ENCODE data around the gene LRRC75B. TPM values are rescaled to one million over a fixed set of nuclear protein-coding genes. Genes with fewer than 3 reads are reported as not detected.

Gene LRRC75B
- total RNA-seq, 1 donor = 6.0 TPM

DNA sequence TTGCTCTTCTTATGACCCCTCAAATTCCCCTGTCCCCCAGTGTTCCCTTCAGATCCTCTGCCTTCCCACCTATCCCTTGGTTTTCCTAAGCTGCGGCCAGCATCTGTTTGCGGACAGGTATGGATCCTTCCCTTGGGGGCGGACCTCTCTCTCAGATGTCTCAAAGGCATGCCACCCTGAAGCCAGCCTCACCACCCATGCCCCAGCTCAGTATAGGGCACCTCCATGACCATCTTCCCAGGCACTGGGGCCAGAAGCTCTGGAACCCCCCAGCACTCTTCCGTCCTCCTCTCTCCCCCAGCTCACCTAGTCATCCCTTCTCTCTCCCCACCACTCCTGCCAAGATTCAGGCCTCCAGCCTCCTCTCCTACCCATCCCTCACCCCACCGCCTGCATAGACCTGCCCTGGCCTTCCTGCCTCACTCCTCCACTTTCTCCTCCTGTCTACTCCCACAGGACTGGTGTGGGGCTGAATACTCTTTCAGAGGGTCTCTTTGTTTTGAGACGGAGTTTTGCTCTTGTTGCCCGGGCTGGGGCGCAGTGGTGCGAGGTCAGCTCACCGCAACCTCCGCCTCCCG is 2.2 kb downstream of the LRRC75B start:
- H3K4me3 ChIP-seq (ENCODE audit: low read depth, low read length) = no peak overlapping the region
- no peak for TF ChIP-seq CTCF (IDR thresholded peaks at IDR 0.05; ENCODE audit: insufficient read depth, low read length)
- no peak for DNase-seq (ENCODE audit: low read depth)

GRCh38 chr22:24589518-24590030 is 3.3 kb downstream of the LRRC75B start:
- no peak for TF ChIP-seq CTCF (IDR thresholded peaks at IDR 0.05; ENCODE audit: insufficient read depth, low read length)
- no peak overlapping the region for H3K4me3 ChIP-seq (ENCODE audit: low read depth, low read length)
- DNase-seq (ENCODE audit: low read depth) = no peak

DNA sequence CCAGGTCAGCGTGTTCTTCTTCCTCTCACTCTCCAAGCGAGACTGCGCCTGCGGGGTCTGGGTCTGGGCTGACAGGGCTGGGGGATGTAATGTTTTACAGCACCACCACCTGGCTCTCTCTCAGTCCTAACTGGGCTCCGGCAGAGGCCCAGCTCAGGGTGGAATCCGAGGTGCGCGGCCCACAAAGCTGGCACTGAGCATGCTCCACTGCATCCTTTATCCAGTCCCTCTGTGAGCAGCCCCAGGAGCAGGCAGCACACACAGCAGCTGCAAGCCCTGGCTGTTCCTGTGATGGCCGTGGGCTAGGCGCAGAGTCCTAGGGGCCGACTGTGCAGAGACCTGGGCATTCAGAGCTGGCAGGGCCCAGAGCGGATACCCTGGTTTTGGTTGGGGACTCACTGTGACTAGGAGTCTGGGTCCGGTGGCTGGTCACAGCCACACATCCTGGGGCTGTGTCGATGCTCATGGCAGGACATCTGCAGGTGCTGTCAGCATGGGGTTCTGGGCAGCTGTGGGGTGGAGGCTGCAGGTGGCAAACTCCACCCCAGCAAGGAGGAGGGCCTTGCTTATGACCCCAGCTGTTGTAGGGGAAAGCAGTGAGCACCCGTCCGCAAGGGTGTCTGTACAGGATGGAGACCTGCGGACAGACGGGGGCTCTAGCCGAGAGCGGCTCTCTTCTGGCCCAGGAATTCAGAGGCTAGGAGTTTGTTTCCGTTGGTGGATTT is 4.0 kb downstream of the LRRC75B start:
- H3K4me3 ChIP-seq (ENCODE audit: low read depth, low read length) = no peak overlapping the region
- DNase-seq (ENCODE audit: low read depth) = no peak
- TF ChIP-seq CTCF (IDR thresholded peaks at IDR 0.05; ENCODE audit: insufficient read depth, low read length) = no peak

DNA sequence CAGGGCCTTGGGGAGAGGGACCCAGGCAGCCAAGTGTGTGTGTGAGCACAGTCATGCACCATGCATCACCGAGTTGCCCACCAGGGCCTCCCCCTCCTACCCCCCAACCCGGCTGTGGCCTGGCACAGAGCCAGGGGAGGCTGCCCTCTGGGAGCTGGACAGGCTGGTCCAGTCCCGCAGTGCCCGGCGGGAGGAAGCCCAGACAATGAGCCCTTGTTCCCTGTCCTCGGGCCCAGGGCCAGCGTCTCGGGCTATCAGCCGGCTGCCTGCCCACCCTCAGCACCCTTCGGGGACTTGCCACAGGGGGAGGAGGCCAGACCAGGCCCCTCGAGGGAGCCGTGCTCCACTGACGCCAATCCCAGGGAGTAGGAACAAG is 4.5 kb downstream of the LRRC75B start:
- DNase-seq (ENCODE audit: low read depth) = no peak
- no peak overlapping the region for H3K4me3 ChIP-seq (ENCODE audit: low read depth, low read length)
- no peak for TF ChIP-seq CTCF (IDR thresholded peaks at IDR 0.05; ENCODE audit: insufficient read depth, low read length)

GRCh38 chr22:24587948-24588347 is 4.9 kb downstream of the LRRC75B start:
- no peak for DNase-seq (ENCODE audit: low read depth)
- no peak for TF ChIP-seq CTCF (IDR thresholded peaks at IDR 0.05; ENCODE audit: insufficient read depth, low read length)

GRCh38 chr22:24587251-24587650 is 5.6 kb downstream of the LRRC75B start:
- TF ChIP-seq CTCF (IDR thresholded peaks at IDR 0.05; ENCODE audit: insufficient read depth, low read length) = no peak
- no peak overlapping the region for H3K4me3 ChIP-seq (ENCODE audit: low read depth, low read length)
- DNase-seq (ENCODE audit: low read depth) = no peak

More at GRCh38 chr22:24587948-24588347, 4.9 kb downstream of the LRRC75B start:
- H3K4me3 ChIP-seq (ENCODE audit: low read depth, low read length) = no peak overlapping the region

Measured in fibroblast of the aortic adventitia (primary cell).